ENCODE measurements around the gene TPGS1.

TPGS1 gene

DNA sequence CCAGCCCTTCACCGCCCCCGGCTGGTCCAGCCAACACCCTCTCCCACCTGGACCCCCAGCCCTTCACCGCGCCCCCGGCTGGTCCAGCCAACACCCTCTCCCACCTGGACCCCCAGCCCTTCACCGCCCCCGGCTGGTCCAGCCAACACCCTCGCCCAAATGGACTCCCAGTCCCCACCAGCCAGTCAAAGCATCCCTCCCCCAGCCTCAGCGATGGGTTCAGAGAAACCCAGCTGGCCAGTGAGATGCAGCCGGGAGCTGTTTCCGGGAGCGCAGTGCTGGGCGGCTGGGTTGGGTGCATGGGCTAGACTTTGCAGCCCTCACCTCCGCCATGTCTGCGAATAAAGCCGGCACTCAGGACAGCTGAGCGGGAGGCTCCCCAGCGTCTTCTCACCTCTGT is 17.7 kb downstream of the TPGS1 start:
- DNase-seq (ENCODE audit: low read depth), result no peak
- TF ChIP-seq, protein P1, sequence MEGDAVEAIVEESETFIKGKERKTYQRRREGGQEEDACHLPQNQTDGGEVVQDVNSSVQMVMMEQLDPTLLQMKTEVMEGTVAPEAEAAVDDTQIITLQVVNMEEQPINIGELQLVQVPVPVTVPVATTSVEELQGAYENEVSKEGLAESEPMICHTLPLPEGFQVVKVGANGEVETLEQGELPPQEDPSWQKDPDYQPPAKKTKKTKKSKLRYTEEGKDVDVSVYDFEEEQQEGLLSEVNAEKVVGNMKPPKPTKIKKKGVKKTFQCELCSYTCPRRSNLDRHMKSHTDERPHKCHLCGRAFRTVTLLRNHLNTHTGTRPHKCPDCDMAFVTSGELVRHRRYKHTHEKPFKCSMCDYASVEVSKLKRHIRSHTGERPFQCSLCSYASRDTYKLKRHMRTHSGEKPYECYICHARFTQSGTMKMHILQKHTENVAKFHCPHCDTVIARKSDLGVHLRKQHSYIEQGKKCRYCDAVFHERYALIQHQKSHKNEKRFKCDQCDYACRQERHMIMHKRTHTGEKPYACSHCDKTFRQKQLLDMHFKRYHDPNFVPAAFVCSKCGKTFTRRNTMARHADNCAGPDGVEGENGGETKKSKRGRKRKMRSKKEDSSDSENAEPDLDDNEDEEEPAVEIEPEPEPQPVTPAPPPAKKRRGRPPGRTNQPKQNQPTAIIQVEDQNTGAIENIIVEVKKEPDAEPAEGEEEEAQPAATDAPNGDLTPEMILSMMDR (IDR thresholded peaks at IDR 0.05; ENCODE audit: insufficient read depth, low read depth, low read length, missing control alignments), result no peak
- no peak overlapping the region for H3K4me3 ChIP-seq (ENCODE audit: low read length)

DNA sequence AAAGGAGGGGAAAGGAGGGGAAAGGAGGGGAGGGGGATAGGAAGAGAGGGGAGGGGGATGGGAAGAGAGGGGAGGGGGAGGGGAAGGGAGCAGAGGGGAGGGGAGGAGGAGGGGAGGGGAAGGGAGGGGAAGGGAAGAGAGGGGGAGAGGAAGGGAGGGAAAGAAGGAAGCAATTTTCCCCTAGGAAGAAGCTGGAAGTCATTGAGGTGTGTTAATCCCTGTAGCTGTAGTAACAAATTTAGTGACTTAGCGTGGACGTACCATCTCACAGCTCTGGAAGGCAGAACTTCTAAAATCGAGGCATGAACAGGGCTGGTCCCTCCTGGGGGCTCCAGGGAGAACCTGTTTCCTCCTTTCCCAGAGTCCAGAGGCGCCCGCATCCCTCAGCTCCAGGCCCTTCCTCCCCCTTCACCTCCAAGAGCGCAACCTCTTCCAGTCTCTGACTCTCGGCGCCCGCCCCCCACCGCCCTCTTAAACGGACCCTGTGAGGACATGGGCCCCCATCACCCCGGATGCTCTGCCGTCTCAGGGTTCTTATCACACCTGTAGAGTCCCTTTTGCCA is 18.6 kb downstream of the TPGS1 start:
- TF ChIP-seq, protein P1 (IDR thresholded peaks at IDR 0.05; ENCODE audit: insufficient read depth, low read depth, low read length, missing control alignments), result no peak
- DNase-seq (ENCODE audit: low read depth), result no peak
- no peak overlapping the region for H3K4me3 ChIP-seq (ENCODE audit: low read length)

DNA sequence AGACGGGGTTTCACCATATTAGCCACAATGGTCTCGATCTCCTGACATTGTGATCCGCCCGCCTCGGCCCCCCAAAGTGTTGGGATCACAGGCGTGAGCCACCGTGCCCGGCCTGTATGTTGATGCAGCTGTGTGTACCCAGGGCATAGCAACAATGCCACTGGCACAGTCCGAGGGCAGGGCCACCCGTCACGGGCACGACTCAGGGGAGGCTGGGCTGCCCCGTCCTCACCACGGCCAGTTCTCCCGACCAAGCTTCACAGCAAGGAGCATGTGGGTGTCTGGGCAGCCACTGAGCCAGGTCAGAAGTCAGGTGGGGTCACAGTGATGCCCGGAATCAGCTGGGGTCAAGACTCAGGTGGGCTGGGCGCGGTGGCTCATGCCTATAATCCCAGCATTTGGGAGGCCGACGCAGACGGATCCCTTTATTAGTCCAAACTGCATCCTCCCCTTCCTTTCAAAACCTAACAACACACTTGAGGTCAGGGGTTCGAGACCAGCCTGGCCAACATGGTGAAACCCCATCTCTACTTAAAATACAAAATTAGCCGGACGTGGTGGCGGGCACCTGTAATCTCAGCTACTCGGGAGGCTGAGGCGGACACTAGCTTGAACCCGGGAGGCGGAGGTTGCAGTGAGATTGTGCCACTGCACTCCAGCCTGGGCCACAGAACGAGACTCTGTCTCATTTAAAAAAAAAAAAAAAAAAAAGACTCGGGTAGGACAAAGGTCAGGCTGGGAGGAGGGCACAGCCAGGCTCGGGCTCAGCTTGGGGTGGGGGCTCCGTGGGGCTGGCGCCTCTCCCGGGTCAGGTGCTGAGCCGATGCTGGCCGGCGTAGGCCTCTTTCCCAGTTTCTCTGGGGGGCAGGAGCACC is 23.1 kb downstream of the TPGS1 start:
- DNase-seq (ENCODE audit: low read depth), result no peak
- TF ChIP-seq, protein P1 (IDR thresholded peaks at IDR 0.05; ENCODE audit: insufficient read depth, low read depth, low read length, missing control alignments), result no peak
- peak overlapping the region; percentile 64 for H3K4me3 ChIP-seq (ENCODE audit: low read length)

DNA sequence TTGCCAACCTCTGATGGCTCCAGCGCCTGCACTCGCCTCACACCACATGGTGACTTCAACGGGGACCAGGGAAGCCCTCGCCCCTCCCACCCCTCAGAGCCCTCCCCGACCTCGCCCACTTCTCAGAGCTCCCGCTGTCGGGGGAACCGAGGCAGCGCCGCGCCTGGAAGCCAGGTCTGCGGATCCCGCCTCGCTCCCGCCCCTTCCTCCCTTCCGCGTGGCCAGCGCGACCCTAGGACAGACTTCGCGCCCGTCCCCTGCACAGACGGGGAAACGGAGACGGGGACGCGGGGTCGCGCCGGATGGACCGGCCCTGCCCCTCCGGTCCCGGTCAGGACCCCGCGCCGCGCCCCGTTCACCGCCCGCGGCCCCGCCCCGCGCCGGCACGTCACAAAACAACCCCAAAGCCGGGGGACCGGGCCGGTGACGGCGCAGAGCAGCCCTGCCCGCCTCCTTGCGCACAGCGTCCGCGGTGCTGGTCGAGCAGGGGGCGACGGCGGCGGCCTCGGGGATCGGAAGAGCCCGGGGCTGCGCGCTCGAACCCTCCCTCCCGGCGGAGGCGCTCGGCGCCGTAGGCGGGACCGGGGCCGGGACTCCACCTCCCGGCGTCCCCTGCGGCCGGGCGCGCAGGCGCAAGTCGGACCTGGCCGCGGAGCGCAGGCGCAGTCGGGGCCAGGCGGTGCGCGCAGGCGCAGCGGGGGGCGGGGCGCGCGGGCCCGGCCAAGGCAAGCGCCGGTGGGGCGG is 23.9 kb downstream of the TPGS1 start:
- peak overlapping the region; percentile 64 for H3K4me3 ChIP-seq (ENCODE audit: low read length)
- peak; percentile 82 for DNase-seq (ENCODE audit: low read depth)
- TF ChIP-seq, protein P1 (IDR thresholded peaks at IDR 0.05; ENCODE audit: insufficient read depth, low read depth, low read length, missing control alignments), result no peak

DNA sequence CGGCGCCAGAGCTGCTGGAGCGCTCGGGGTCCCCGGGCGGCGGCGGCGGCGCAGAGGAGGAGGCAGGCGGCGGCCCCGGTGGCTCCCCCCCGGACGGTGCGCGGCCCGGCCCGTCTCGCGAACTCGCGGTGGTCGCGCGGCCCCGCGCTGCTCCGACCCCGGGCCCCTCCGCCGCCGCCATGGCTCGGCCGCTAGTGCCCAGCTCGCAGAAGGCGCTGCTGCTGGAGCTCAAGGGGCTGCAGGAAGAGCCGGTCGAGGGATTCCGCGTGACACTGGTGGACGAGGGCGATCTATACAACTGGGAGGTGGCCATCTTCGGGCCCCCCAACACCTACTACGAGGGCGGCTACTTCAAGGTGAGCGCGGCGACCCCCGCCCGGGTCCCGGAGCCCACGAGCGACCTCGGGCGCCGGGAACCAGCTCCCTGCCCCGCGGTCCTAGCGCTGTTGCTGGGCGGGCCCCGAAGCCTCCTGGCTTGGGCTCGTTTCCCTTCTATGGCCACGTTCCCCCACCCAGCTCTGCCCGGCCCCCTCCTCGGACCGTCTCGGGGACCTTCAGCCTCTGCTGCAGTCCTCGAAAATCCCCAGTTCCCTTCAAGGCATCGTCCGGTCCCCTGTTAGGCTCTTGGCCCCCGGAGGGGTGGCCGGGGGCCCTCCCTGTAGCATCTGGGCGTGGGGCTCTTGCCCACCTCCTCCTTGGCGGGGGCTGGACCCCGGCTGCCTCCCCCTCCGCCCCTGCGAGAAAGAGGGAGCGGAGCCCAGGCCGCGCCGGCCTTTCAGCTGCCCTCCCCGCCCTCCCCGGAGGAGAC is 24.7 kb downstream of the TPGS1 start, which contains the start of gene CDC34:
Gene CDC34 (plus strand): TSS at position 8 of the 808 bp plus-strand sequence. CDS start 172 bp downstream, at position 180.
- TF ChIP-seq, protein P1 (IDR thresholded peaks at IDR 0.05; ENCODE audit: insufficient read depth, low read depth, low read length, missing control alignments), result no peak
- no peak for DNase-seq (ENCODE audit: low read depth)
- peak within 1 kb of the TSS; percentile 82 for H3K4me3 ChIP-seq (ENCODE audit: low read length)

Data from epithelial cell of esophagus (primary cell).